Neural progenitor cell (in vitro differentiated cells): ENCODE results near the gene ZSWIM4.

Experiments
- EZH2 ChIP-seq: fragments of 200-600 bp; sonication (generic); IDR thresholded peaks from 2 replicates; pipeline ENCODE4 v1.6.1; 2017; ENCODE audit warnings: antibody characterized with exemption, mild to moderate bottlenecking, moderate library complexity
- EZH2phosphoT487 ChIP-seq: fragments of 200-600 bp; sonication (generic); IDR thresholded peaks from 2 replicates; pipeline ENCODE4 v1.6.1; 2017; ENCODE audit warnings: antibody characterized with exemption
- TF ChIP-seq, protein P1 (sequence below): fragments of 200-600 bp; sonication (generic); IDR thresholded peaks from 2 replicates; pipeline ENCODE4 v1.5.1; 2017; ENCODE audit warnings: antibody characterized with exemption, mild to moderate bottlenecking

- TF ChIP-seq, protein P1, sequence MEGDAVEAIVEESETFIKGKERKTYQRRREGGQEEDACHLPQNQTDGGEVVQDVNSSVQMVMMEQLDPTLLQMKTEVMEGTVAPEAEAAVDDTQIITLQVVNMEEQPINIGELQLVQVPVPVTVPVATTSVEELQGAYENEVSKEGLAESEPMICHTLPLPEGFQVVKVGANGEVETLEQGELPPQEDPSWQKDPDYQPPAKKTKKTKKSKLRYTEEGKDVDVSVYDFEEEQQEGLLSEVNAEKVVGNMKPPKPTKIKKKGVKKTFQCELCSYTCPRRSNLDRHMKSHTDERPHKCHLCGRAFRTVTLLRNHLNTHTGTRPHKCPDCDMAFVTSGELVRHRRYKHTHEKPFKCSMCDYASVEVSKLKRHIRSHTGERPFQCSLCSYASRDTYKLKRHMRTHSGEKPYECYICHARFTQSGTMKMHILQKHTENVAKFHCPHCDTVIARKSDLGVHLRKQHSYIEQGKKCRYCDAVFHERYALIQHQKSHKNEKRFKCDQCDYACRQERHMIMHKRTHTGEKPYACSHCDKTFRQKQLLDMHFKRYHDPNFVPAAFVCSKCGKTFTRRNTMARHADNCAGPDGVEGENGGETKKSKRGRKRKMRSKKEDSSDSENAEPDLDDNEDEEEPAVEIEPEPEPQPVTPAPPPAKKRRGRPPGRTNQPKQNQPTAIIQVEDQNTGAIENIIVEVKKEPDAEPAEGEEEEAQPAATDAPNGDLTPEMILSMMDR: no peak
- TF ChIP-seq EZH2: no peak
- TF ChIP-seq EZH2phosphoT487: no peak
Measured at GRCh38 chr19:13872339-13872694, 77.1 kb downstream of the ZSWIM4 start.
